A673 (cell line): ENCODE measurements around the gene ABCB1.

ENCODE experiments used
- EZH2 ChIP-seq: fragments of 200-600 bp; sonication (generic); IDR thresholded peaks from 2 replicates; pipeline ENCODE4 v1.6.1; 2017; ENCODE audit warnings: borderline replicate concordance, low read depth, mild to moderate bottlenecking, mixed read lengths, antibody characterized with exemption, low read length; ENCODE audit not compliant: poor library complexity, severe bottlenecking
- TF ChIP-seq, protein P1 (sequence below): fragments of 300-800, 200-600 bp; sonication (generic); conservative IDR thresholded peaks from 2 replicates; pipeline ENCODE4 v1.5.1; 2017; ENCODE audit warnings: low read depth, mild to moderate bottlenecking, antibody characterized with exemption, low read length, moderate library complexity, mixed read lengths

DNA sequence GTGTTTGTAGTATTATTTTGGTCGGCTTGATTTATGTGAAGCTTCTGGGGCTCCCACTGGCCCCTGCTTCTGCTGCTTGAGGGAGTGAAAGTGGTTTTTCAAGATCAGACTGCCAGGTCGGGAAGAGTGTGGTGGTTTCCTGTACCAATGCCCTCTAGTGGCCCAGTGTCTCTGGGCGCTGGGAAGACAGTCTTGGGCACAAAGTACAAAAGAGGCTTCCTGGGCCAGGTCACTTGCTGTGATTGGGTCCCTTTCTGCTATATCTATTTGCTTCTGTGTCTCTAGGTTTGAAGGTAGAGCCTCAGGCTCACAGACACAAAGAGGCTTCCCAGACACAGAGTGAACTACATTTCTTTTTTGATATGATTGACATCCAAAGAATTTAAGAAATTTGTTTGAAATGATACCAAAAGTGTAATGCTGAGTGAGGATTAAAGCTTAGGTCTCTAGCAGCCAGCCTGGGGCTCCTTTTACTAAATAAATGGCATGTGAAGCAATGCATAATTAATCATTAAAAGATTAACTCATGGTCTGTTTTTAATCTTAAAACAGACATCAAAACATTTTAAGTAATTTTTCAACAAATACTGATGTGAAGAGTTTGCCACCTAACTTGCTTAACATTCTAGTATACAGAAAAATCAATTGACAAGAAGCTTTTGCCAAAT lies 36.3 kb downstream of the ABCB1 start:
- TF ChIP-seq, protein P1, sequence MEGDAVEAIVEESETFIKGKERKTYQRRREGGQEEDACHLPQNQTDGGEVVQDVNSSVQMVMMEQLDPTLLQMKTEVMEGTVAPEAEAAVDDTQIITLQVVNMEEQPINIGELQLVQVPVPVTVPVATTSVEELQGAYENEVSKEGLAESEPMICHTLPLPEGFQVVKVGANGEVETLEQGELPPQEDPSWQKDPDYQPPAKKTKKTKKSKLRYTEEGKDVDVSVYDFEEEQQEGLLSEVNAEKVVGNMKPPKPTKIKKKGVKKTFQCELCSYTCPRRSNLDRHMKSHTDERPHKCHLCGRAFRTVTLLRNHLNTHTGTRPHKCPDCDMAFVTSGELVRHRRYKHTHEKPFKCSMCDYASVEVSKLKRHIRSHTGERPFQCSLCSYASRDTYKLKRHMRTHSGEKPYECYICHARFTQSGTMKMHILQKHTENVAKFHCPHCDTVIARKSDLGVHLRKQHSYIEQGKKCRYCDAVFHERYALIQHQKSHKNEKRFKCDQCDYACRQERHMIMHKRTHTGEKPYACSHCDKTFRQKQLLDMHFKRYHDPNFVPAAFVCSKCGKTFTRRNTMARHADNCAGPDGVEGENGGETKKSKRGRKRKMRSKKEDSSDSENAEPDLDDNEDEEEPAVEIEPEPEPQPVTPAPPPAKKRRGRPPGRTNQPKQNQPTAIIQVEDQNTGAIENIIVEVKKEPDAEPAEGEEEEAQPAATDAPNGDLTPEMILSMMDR: peak; percentile 53
- no peak for TF ChIP-seq EZH2
